Spleen (tissue), 11 donors: ENCODE data around the gene AGMO. TPM values are rescaled to one million over a fixed set of nuclear protein-coding genes. Genes with fewer than 3 reads are reported as not detected.

Experiments
- DNase-seq: peaks from one replicate; pipeline ENCODE4 v3.0.0-alpha.2; 2020
- H3K27ac ChIP-seq, 8 donors: fragments of 200-600 bp; sonication (generic) in 7 of 8; 1 replicate in 4 of 8; 2 replicates in 4 of 8; pipeline versions ENCODE4 v1.5.0 to v1.8.0; 2016 to 2021; ENCODE audit warnings: inconsistent platforms in 4 of 8, mild to moderate bottlenecking in 4 of 8, moderate library complexity in 1 of 8
- H3K27me3 ChIP-seq, 7 donors: fragments of 200-600 bp; sonication (generic) in 6 of 7; replicated peaks in 1 of 7; 1 replicate in 4 of 7; 2 replicates in 3 of 7; pipeline versions ENCODE4 v1.5.0 to v1.8.0; 2016 to 2021; ENCODE audit warnings: inconsistent platforms in 3 of 7, mild to moderate bottlenecking in 1 of 7
- H3K36me3 ChIP-seq, 6 donors: fragments of 200-600 bp; sonication (generic) in 5 of 6; 1 replicate in 4 of 6; 2 replicates in 2 of 6; pipeline versions ENCODE4 v1.5.0 to v1.8.0; 2016 to 2021; ENCODE audit warnings: inconsistent platforms in 2 of 6
- H3K4me1 ChIP-seq, 6 donors: fragments of 200-600 bp; sonication (generic) in 5 of 6; 1 replicate in 3 of 6; 2 replicates in 3 of 6; pipeline versions ENCODE4 v1.5.0 to v1.8.0; 2016 to 2021; ENCODE audit warnings: inconsistent platforms in 3 of 6
- H3K4me3 ChIP-seq, 8 donors: fragments of 200-600 bp; sonication (generic) in 7 of 8; 1 replicate in 4 of 8; 2 replicates in 4 of 8; pipeline versions ENCODE4 v1.5.0 to v1.8.0; 2016 to 2021; ENCODE audit warnings: inconsistent platforms in 4 of 8, mild to moderate bottlenecking in 4 of 8, moderate library complexity in 2 of 8
- H3K9me3 ChIP-seq, 8 donors: fragments of 200-600 bp; sonication (generic) in 7 of 8; 1 replicate in 4 of 8; 2 replicates in 4 of 8; pipeline versions ENCODE4 v1.5.0 to v1.8.0; 2016 to 2021; ENCODE audit warnings: inconsistent platforms in 4 of 8
- CTCF ChIP-seq, 11 experiments: fragments of 200-600 bp in 7 of 11; fragments of 450-650 bp in 4 of 11; sonication (generic) in 4 of 11; IDR thresholded peaks in 8 of 11; conservative IDR thresholded peaks in 3 of 11; 1 replicate in 7 of 11; 2 replicates in 4 of 11; pipeline versions ENCODE4 v1.4.0 to v1.8.0; 2016 to 2021; ENCODE audit warnings: antibody characterized with exemption in 11 of 11, inconsistent platforms in 4 of 11, mild to moderate bottlenecking in 1 of 11
- POLR2A ChIP-seq, 3 donors: fragments of 450-650 bp; IDR thresholded peaks; one replicate each; pipeline ENCODE4 v1.5.1; 2017; ENCODE audit warnings: antibody characterized with exemption in 3 of 3, mild to moderate bottlenecking in 1 of 3
- POLR2AphosphoS5 ChIP-seq, 3 donors: sonication (generic); formaldehyde crosslinking; IDR thresholded peaks; one replicate each; pipeline ENCODE4 v1.5.1; 2017; ENCODE audit warnings: antibody characterized with exemption in 3 of 3
- WGBS, 5 donors: extraction: QIAGEN DNeasy Blood & Tissue Kit in 3 of 5; methylation state at CpG; one replicate each; pipeline versions ENCODE4 v1.1.5 to v1.1.7; 2013 to 2018; 5-methylcytosine and 5-hydroxymethylcytosine counted together
- intact Hi-C: fragments of 100-400 bp; cut with DNase I; formaldehyde crosslinking; loops from one replicate; pipeline ENCODE4 v1.15.0; 2023; ENCODE audit warnings: low total_unique reads
- polyA plus RNA-seq, 3 donors: library from polyadenylated mRNA; stranded (reverse); fragments of 200-250 nt; gene quantifications; one replicate each; pipeline ENCODE4 v1.2.1, GENCODE V29; 2013
- total RNA-seq, 7 donors: library from RNA; depleted of rRNA in 3 of 7; stranded (reverse); fragments of >200 nt in 3 of 7; fragmentation: NEBNext Ultra II Directional in 4 of 7; extraction: Animal tissue kit (Norgen Biotek cat#: 25700) in 4 of 7; gene quantifications; one replicate each; pipeline versions ENCODE4 v1.1.0 to v1.2.1, GENCODE V29; 2016 to 2021
- donor health status: healthy with polysubstance abuse.
- donor health status: DM: no; HTN: no; CAD: no; lungs with moderate emphysema.
- donor health status: DM: no; HTN: no; CAD: no.
- donor health status: Bipolar disorder and iron deficiency.
- donor health status: healthy.
- donor health status: DM: no; HTN: no; CAD: no.
- donor health status: DM: yes; HTN: yes; CAD: no.

Gene AGMO
- total and polyA plus RNA-seq, 10 donors: 0.02 to 0.03 (median 0.03) TPM; not detected in 7

GRCh38 chr7:15544050-15544449 is 17.8 kb downstream of the AGMO start:
- no peaks in the 10 kb centered on the region for H3K4me1 ChIP-seq
- intact Hi-C loops: no loop called here
- 82 to 93% (median 87%) methylated on average over 2 of the region's 2 CpGs for WGBS, 5 donors
- H3K9me3 ChIP-seq: peaks cover 0 to 22% (median 17%) of the 10 kb centered on the region in 8 donors
- H3K36me3 ChIP-seq: no peaks in the 10 kb centered on the region
- TF ChIP-seq POLR2A (IDR thresholded peaks at IDR 0.05): no peak
- H3K27me3 ChIP-seq: no peaks in the 10 kb centered on the region
- H3K27ac ChIP-seq: no peak overlapping the region
- no peak overlapping the region for H3K4me3 ChIP-seq
- DNase-seq: no peak

GRCh38 chr7:15543256-15543655 is 18.6 kb downstream of the AGMO start:
- no peak for TF ChIP-seq POLR2AphosphoS5 (IDR thresholded peaks at IDR 0.05)
- TF ChIP-seq POLR2A (IDR thresholded peaks at IDR 0.05): no peak
- no peak for TF ChIP-seq CTCF (IDR thresholded peaks at IDR 0.05 in 8 of 11, conservative IDR thresholded peaks at IDR 0.05 in 3 of 11)

GRCh38 chr7:15527648-15528047 is 34.2 kb downstream of the AGMO start:
- Histone ChIP-seq H3K27me3 (no peaks in the 10 kb centered on the region), H3K4me1 (no peaks in the 10 kb centered on the region), H3K4me3 (no peak overlapping the region), H3K27ac (no peak overlapping the region), H3K36me3 (no peaks in the 10 kb centered on the region), H3K9me3 (peaks cover 0 to 18% (median 2%) of the 10 kb centered on the region in 8 donors)
- no peak for DNase-seq
- intact Hi-C loops: no loop called here
- TF ChIP-seq POLR2AphosphoS5 (IDR thresholded peaks at IDR 0.05): no peak
- TF ChIP-seq CTCF (IDR thresholded peaks at IDR 0.05 in 8 of 11, conservative IDR thresholded peaks at IDR 0.05 in 3 of 11): no peak
- no peak for TF ChIP-seq POLR2A (IDR thresholded peaks at IDR 0.05)

More at GRCh38 chr7:15543256-15543655, 18.6 kb downstream of the AGMO start:
- Histone ChIP-seq H3K27ac (no peak overlapping the region), H3K27me3 (no peaks in the 10 kb centered on the region), H3K4me1 (no peaks in the 10 kb centered on the region), H3K36me3 (no peaks in the 10 kb centered on the region), H3K9me3 (peaks cover 0 to 23% (median 18%) of the 10 kb centered on the region in 8 donors), H3K4me3 (no peak overlapping the region)
- WGBS, 5 donors: 78 to 92% (median 85%) methylated on average over 1 of the region's 1 CpG
- intact Hi-C loops: no loop called here
- DNase-seq: no peak

GRCh38 chr7:15525652-15526263 is 36.1 kb downstream of the AGMO start:
- peaks cover 0 to 36% (median 11%) of the 10 kb centered on the region in 8 donors for H3K9me3 ChIP-seq
- intact Hi-C loops: no loop called here
- DNase-seq: peak; percentile 68
- no peak overlapping the region for H3K27ac ChIP-seq
- TF ChIP-seq POLR2AphosphoS5 (IDR thresholded peaks at IDR 0.05): no peak
- TF ChIP-seq CTCF (IDR thresholded peaks at IDR 0.05 in 8 of 11, conservative IDR thresholded peaks at IDR 0.05 in 3 of 11): no peak
- no peak for TF ChIP-seq POLR2A (IDR thresholded peaks at IDR 0.05)
- no peaks in the 10 kb centered on the region for H3K36me3 ChIP-seq
- WGBS, 5 donors: 87 to 96% (median 93%) methylated on average over 19 to 21 of the region's 21 CpGs
- H3K27me3 ChIP-seq: no peaks in the 10 kb centered on the region
- H3K4me1 ChIP-seq: no peaks in the 10 kb centered on the region
- H3K4me3 ChIP-seq: no peak overlapping the region
